Mesenchymal stem cell (in vitro differentiated cells and primary cell): ENCODE data around the gene ZNF417.

Experiments used
- DNase-seq: peaks from one replicate; pipeline ENCODE4 v3.0.0-alpha.2; 2013
- H2AFZ ChIP-seq: one replicate; pipeline ENCODE4 v1.6.1; 2013; ENCODE audit warnings: low read depth, mild to moderate bottlenecking, control low read depth, inconsistent platforms, low read length, moderate library complexity
- H2AK5ac ChIP-seq: 2 replicates; pipeline ENCODE4 v1.6.1; 2013; ENCODE audit warnings: low read length, moderate library complexity, mild to moderate bottlenecking, inconsistent platforms; ENCODE audit not compliant: severe bottlenecking
- H2BK120ac ChIP-seq: one replicate; pipeline ENCODE4 v1.6.1; 2013; ENCODE audit warnings: low read depth, mild to moderate bottlenecking, inconsistent platforms, low read length, moderate library complexity
- H2BK12ac ChIP-seq, 2 experiments: one replicate each; pipeline ENCODE4 v1.6.1; 2013; ENCODE audit warnings: inconsistent platforms in 2 of 2, low read length in 2 of 2, mild to moderate bottlenecking in 2 of 2, moderate library complexity in 2 of 2, control low read depth in 1 of 2
- H2BK15ac ChIP-seq: one replicate; pipeline ENCODE4 v1.6.1; 2013; ENCODE audit warnings: mild to moderate bottlenecking, low read depth, inconsistent platforms; ENCODE audit not compliant: poor library complexity, severe bottlenecking
- H2BK5ac ChIP-seq: 2 replicates; pipeline ENCODE4 v1.6.1; 2013; ENCODE audit warnings: low read depth, mild to moderate bottlenecking, low read length, control low read depth, inconsistent platforms; ENCODE audit not compliant: poor library complexity, severe bottlenecking
- H3K14ac ChIP-seq, 2 experiments: one replicate each; pipeline ENCODE4 v1.6.1; 2013; ENCODE audit warnings: inconsistent platforms in 2 of 2, low read length in 2 of 2, control low read depth in 1 of 2, mild to moderate bottlenecking in 1 of 2, moderate library complexity in 1 of 2
- H3K18ac ChIP-seq, 2 experiments: one replicate each; pipeline ENCODE4 v1.6.1; 2013; ENCODE audit warnings: inconsistent platforms in 2 of 2, low read length in 2 of 2, control low read depth in 1 of 2, low read depth in 1 of 2, mild to moderate bottlenecking in 1 of 2
- H3K23ac ChIP-seq, 2 experiments: one replicate each; pipeline ENCODE4 v1.6.1; 2013; ENCODE audit warnings: inconsistent platforms in 2 of 2, low read length in 2 of 2, mild to moderate bottlenecking in 2 of 2, moderate library complexity in 2 of 2, control low read depth in 1 of 2
- H3K27ac ChIP-seq: 2 replicates; pipeline ENCODE4 v1.5.1; 2013; ENCODE audit warnings: mild to moderate bottlenecking, moderate library complexity, low read length, control low read depth, inconsistent platforms; ENCODE audit not compliant: poor library complexity, severe bottlenecking
- H3K27me3 ChIP-seq, 2 experiments: 2 replicates each; pipeline versions ENCODE4 v1.6.1 to v1.7.0; 2013; ENCODE audit warnings: low read length in 2 of 2, mild to moderate bottlenecking in 2 of 2, moderate library complexity in 2 of 2, control low read depth in 1 of 2, inconsistent platforms in 1 of 2; ENCODE audit not compliant: control insufficient read depth in 1 of 2, insufficient read depth in 1 of 2
- H3K36me3 ChIP-seq, 2 experiments: 2 replicates each; pipeline versions ENCODE4 v1.6.1 to v1.7.0; 2013; ENCODE audit warnings: low read length in 2 of 2, control low read depth in 1 of 2, inconsistent platforms in 1 of 2, low read depth in 1 of 2, mild to moderate bottlenecking in 1 of 2; ENCODE audit not compliant: insufficient read depth in 2 of 2, control insufficient read depth in 1 of 2
- H3K4ac ChIP-seq, 2 experiments: one replicate each; pipeline ENCODE4 v1.6.1; 2013; ENCODE audit warnings: inconsistent platforms in 2 of 2, low read length in 2 of 2, mild to moderate bottlenecking in 2 of 2, moderate library complexity in 2 of 2, control low read depth in 1 of 2, low read depth in 1 of 2
- H3K4me1 ChIP-seq: 2 replicates; pipeline ENCODE4 v1.6.1; 2013; ENCODE audit warnings: low read depth, low read length, control low read depth; ENCODE audit not compliant: control insufficient read depth, insufficient read depth
- H3K4me2 ChIP-seq: 2 replicates; pipeline ENCODE4 v1.6.1; 2013; ENCODE audit warnings: low read length, mild to moderate bottlenecking, inconsistent platforms; ENCODE audit not compliant: poor library complexity, severe bottlenecking
- H3K4me3 ChIP-seq, 2 experiments: 2 replicates each; pipeline versions ENCODE4 v1.5.1 to v1.7.0; 2013; ENCODE audit warnings: low read length in 2 of 2, mild to moderate bottlenecking in 2 of 2, control low read depth in 1 of 2, low read depth in 1 of 2; ENCODE audit not compliant: insufficient read depth in 1 of 2
- H3K79me1 ChIP-seq: replicated peaks from 2 replicates; pipeline ENCODE4 v1.6.1; 2013; ENCODE audit warnings: mild to moderate bottlenecking, control low read depth, low read length, inconsistent platforms; ENCODE audit not compliant: poor library complexity, severe bottlenecking
- H3K9ac ChIP-seq: 2 replicates; pipeline ENCODE4 v1.7.0; 2013; ENCODE audit warnings: mild to moderate bottlenecking, low read length, moderate library complexity
- H3K9me3 ChIP-seq: 2 replicates; pipeline ENCODE4 v1.7.0; 2013; ENCODE audit warnings: mild to moderate bottlenecking, low read length; ENCODE audit not compliant: control insufficient read depth
- H4K8ac ChIP-seq: one replicate; pipeline ENCODE4 v1.6.1; 2013; ENCODE audit warnings: inconsistent platforms, mild to moderate bottlenecking, low read length, moderate library complexity
- H4K91ac ChIP-seq: one replicate; pipeline ENCODE4 v1.6.1; 2013; ENCODE audit warnings: mild to moderate bottlenecking, low read length, inconsistent platforms
- WGBS: methylation state at CpG from one replicate; pipeline ENCODE4 v1.1.7; 2013; ENCODE audit warnings: mixed read lengths; 5-methylcytosine and 5-hydroxymethylcytosine counted together

Gene ZNF417

DNA sequence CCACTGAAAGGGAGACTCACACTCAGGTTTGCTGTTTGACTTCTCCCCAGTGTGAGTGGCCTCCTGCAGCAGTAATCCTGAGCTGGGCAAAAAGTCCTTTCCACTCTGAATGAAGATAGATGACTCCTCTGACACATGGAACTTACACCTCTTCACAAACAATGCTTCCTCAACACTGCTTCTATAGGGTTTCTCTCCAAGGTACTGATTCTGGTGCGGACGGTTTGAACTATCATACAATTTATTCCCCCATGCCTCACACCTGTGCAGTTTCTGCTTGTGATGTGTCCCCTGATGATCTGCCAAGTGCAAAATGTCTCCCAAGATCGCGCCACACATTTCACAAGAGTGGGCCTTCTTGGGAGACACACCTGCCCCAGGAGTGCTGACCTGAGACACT lies 11.2 kb upstream of the ZNF417 start:
- Histone ChIP-seq H3K4me3 (no peak overlapping the region), H2BK12ac (no peak overlapping the region), H3K4me2 (no peak overlapping the region), H3K4me1 (no peaks in the 10 kb centered on the region), H2BK15ac (no peak overlapping the region), H3K18ac (no peak overlapping the region), H3K36me3 (peaks cover 55 to 62% of the 10 kb centered on the region in 2 experiments), H3K4ac (no peak overlapping the region), H3K9ac (no peak overlapping the region), H3K27ac (no peak overlapping the region), H4K8ac (no peak overlapping the region), H2BK120ac (no peak overlapping the region), H2BK5ac (no peak overlapping the region), H3K9me3 (peaks cover 72% of the 10 kb centered on the region), H2AK5ac (no peak overlapping the region), H3K23ac (no peak overlapping the region), H3K27me3 (no peaks in the 10 kb centered on the region), H3K14ac (no peak overlapping the region), H4K91ac (no peak overlapping the region), H3K79me1 (peaks cover 46% of the 10 kb centered on the region), H2AFZ (no peak overlapping the region)
- WGBS, result 98% methylated on average over 4 of the region's 4 CpGs
- DNase-seq, result no peak

DNA sequence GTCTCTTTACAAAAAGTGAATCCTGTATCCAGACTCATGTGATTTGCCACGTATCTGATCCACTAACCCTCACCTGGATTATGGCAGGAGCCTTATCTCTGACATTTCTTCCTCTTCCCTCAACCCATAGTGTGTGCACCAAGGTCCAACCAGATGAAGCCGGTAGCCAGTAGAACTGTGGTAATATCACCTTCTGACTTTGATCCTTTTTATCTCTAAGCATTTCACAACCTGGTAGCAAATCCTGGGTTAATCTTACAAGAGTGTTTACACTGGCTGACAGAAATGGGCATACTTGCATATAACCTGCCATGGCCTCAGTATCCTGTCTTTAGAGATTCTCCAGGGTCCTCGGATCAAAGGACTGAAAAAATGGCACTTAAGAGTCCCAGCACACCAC lies 1.9 kb downstream of the ZNF417 start:
- no peak overlapping the region for H2AFZ ChIP-seq
- peaks cover 15% of the 10 kb centered on the region for H3K9me3 ChIP-seq
- no peak overlapping the region for H3K18ac ChIP-seq
- no peak overlapping the region for H4K91ac ChIP-seq
- no peak overlapping the region for H3K4me3 ChIP-seq
- H3K14ac ChIP-seq, result no peak overlapping the region
- H3K27me3 ChIP-seq, result no peaks in the 10 kb centered on the region
- no peak for DNase-seq
- H2BK15ac ChIP-seq, result no peak overlapping the region
- no peak overlapping the region for H3K4ac ChIP-seq
- no peak overlapping the region for H3K4me2 ChIP-seq
- no peak overlapping the region for H2BK12ac ChIP-seq
- peaks cover 2% of the 10 kb centered on the region for H3K4me1 ChIP-seq
- H4K8ac ChIP-seq, result no peak overlapping the region
- no peak overlapping the region for H2BK5ac ChIP-seq
- WGBS, result 98% methylated on average over 3 of the region's 3 CpGs
- H3K27ac ChIP-seq, result no peak overlapping the region
- H3K79me1 ChIP-seq, result peaks cover 18% of the 10 kb centered on the region
- no peak overlapping the region for H3K23ac ChIP-seq
- H3K36me3 ChIP-seq, result peaks cover 35 to 43% of the 10 kb centered on the region in 2 experiments
- H2AK5ac ChIP-seq, result no peak overlapping the region
- H2BK120ac ChIP-seq, result no peak overlapping the region
- no peak overlapping the region for H3K9ac ChIP-seq

DNA sequence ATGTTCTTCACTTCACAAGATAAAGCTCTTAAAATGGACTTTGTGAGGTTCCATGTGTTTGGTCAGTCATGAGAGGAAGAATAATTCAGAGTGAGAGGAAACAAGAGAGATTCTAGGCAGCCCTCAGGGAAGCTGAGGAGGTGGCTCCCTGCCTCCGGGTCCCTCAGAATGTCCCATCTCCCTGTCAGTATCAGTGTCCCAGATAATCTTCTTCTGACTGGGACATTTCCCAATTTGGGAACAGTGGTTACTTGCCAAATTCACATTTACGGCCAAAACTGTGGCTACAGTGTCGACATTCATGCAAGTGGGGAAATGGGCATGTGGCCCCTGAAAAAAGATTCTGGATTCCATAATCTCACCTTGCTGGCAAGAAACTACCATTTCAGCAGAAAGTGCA lies 9.0 kb downstream of the ZNF417 start:
- H2BK15ac ChIP-seq, result no peak overlapping the region
- no peak for DNase-seq
- H3K36me3 ChIP-seq, result peaks cover 44 to 53% of the 10 kb centered on the region in 2 experiments
- no peak overlapping the region for H3K9ac ChIP-seq
- H3K4ac ChIP-seq, result no peak overlapping the region
- peaks cover 24% of the 10 kb centered on the region for H3K79me1 ChIP-seq
- H3K4me1 ChIP-seq, result no peaks in the 10 kb centered on the region
- H2BK120ac ChIP-seq, result no peak overlapping the region
- H2AFZ ChIP-seq, result no peak overlapping the region
- no peak overlapping the region for H4K91ac ChIP-seq
- H3K9me3 ChIP-seq, result peaks cover 31% of the 10 kb centered on the region
- no peak overlapping the region for H3K23ac ChIP-seq
- H3K18ac ChIP-seq, result no peak overlapping the region
- H2BK12ac ChIP-seq, result no peak overlapping the region
- no peak overlapping the region for H3K4me3 ChIP-seq
- H3K14ac ChIP-seq, result no peak overlapping the region
- no peak overlapping the region for H2BK5ac ChIP-seq
- H3K4me2 ChIP-seq, result no peak overlapping the region
- WGBS, result 97% methylated on average over 3 of the region's 3 CpGs
- H4K8ac ChIP-seq, result no peak overlapping the region
- no peaks in the 10 kb centered on the region for H3K27me3 ChIP-seq
- H2AK5ac ChIP-seq, result no peak overlapping the region
- H3K27ac ChIP-seq, result no peak overlapping the region

DNA sequence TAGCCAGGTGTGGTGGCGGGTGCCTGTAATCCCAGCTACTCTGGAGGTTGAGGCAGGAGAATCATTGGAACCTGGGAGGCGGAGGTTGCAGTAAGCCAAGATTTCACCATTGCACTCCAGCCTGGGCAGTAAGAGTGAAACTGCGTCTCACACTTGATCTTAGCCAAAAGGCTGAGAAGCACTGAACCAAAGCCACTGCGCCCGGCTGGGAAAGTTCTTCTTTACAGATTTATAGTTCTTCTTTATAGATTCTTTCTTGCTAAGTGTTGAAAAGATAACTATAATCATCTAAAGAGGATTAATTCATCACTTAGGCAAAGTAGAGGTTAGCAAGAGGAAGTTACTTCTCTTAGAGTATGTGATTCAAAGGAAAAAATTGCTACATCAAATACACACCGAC lies 11.1 kb downstream of the ZNF417 start:
- no peak overlapping the region for H3K4me3 ChIP-seq
- H3K4ac ChIP-seq, result no peak overlapping the region
- no peak overlapping the region for H4K8ac ChIP-seq
- peaks cover 31 to 33% of the 10 kb centered on the region in 2 experiments for H3K36me3 ChIP-seq
- H3K27me3 ChIP-seq, result no peaks in the 10 kb centered on the region
- no peak overlapping the region for H2AK5ac ChIP-seq
- H2BK12ac ChIP-seq, result no peak overlapping the region
- no peak overlapping the region for H2BK120ac ChIP-seq
- no peak overlapping the region for H2AFZ ChIP-seq
- 100% methylated on average over 2 of the region's 6 CpGs for WGBS
- H3K23ac ChIP-seq, result no peak overlapping the region
- no peak for DNase-seq
- no peak overlapping the region for H3K27ac ChIP-seq
- no peak overlapping the region for H2BK15ac ChIP-seq
- H3K9me3 ChIP-seq, result peaks cover 26% of the 10 kb centered on the region
- H4K91ac ChIP-seq, result no peak overlapping the region
- H3K4me1 ChIP-seq, result no peaks in the 10 kb centered on the region
- no peak overlapping the region for H3K18ac ChIP-seq
- peaks cover 26% of the 10 kb centered on the region for H3K79me1 ChIP-seq
- no peak overlapping the region for H3K9ac ChIP-seq
- H3K14ac ChIP-seq, result no peak overlapping the region
- H2BK5ac ChIP-seq, result no peak overlapping the region
- no peak overlapping the region for H3K4me2 ChIP-seq
